Stimulated activated CD8-positive, alpha-beta memory T cell treated with anti-CD3 and anti-CD28 coated beads, Interleukin-15, amount 100 ng/mL, for 24 hours (primary cell): ENCODE measurements around the gene B4GAT1.
"Not testable (repeated sequence)": the region's sequence is repeated elsewhere in the genome, so short reads cannot be mapped to it uniquely, and the experiment has no call there.

Experiments used
- DNase-seq: peaks from one replicate; pipeline ENCODE4 v3.0.0-alpha.2; 2020; ENCODE audit warnings: low read depth

Gene B4GAT1

GRCh38 chr11:66347425-66348276, at the start of gene B4GAT1:
B4GAT1 (minus strand) TSS chr11:66347629; CDS start chr11:66347545, 84 bp downstream.
- DNase-seq: peak; percentile 62

- no peak for DNase-seq
These were observed 46.5 kb upstream of the B4GAT1 start for GRCh38 chr11:66393954-66394353.

DNA sequence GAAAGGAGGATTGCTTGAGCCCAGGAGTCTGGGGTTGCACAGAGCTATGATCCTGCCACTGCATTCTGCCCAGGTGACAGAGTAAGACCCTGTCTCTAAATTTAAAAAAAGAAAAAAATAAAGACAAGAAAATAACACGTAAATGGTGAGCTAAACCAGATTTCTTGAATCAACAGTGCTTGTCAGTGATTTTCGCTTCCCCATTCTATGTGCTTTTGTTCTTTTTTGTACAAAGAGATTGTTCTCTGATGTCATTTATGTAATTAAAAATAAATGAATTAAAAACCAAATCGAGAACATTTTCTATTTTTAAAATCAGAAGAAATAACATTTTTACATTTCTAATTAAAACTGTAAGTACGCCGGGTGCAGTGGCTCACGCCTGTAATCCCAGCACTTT, 43.9 kb upstream of the B4GAT1 start:
- no peak for DNase-seq

DNA sequence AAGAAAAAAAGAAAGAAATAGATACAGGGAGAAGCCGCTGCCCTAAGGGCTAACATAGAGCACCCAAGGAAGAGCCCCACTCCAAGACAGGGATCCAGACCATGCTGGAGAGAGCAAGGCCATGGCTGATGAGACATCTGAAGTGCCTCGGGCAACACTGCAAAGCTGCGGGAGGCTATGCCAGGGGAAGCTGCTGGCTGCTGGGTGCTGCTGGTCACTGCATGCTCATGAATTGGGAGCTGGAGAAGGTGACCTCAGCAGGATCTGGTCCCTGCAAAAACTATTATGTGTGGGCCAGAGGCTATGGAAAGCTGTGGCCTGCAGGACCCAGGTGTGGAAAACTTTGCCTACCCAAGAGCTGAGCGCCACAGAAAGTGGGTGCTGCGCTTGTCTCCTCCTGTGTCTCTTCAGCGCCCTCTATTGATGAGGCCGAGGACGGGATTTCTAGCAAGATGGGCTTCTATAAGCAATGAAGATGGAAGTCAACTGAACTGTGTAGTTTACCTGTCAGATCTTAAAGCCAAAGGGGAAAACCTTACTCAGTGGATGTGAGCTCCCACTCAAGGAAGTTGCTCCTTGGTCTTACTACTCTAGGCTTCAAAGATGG, 41.5 kb upstream of the B4GAT1 start:
- DNase-seq: no peak

- peak; percentile 67 for DNase-seq
These were observed 39.0 kb upstream of the B4GAT1 start for GRCh38 chr11:66386171-66387069.

GRCh38 chr11:66384316-66384715, 36.9 kb upstream of the B4GAT1 start:
- not testable (repeated sequence) for DNase-seq

- DNase-seq: not testable (repeated sequence)
These were observed 32.8 kb upstream of the B4GAT1 start for GRCh38 chr11:66380264-66380663.

DNA sequence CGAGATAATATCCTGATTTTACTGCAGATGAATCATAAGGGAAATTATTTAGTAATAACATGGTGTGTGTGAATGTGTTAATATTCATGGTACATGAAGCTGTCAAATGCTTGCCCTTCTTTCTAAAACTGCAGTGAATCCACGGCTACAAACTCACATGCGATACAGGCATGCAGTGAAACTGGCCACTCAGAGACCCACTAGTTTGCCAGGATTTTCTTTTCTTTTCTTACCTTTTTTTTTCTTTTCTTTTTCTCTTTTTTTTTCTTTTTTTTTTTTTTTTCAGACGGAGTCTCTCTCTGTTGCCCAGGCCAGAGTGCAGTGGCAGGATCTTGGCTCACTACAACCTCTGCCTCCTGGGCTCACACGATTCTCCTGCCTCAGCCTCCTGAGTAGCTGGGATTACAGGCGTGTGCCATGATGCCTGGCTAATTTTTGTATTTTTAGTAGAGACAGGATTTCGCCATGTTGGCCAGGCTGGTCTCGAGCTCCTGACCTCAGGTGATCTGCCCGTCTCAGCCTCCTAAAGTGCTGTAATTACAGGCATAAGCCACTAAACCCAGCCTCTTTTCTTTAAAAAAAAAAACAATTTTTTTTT, 26.4 kb upstream of the B4GAT1 start:
- not testable (repeated sequence) for DNase-seq

DNA sequence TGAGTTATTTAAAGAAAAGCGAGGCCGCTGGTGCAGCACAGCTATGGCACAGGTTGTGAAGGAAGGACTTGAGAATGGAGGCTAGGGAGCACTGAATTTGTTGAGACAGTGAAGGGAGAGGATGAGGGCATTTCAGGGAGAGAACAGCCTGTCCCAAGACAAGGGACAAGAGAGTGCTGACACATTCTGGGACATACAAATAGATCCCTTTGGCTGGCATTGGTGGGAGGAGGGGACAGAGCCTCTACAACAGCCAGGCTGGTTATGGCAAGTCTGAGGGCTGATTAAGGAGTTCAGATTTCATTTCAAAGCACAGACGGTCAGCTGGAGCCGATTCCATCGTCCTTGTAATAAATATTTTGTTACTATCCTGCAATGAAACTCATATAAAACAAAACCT, 25.8 kb upstream of the B4GAT1 start:
- no peak for DNase-seq

DNA sequence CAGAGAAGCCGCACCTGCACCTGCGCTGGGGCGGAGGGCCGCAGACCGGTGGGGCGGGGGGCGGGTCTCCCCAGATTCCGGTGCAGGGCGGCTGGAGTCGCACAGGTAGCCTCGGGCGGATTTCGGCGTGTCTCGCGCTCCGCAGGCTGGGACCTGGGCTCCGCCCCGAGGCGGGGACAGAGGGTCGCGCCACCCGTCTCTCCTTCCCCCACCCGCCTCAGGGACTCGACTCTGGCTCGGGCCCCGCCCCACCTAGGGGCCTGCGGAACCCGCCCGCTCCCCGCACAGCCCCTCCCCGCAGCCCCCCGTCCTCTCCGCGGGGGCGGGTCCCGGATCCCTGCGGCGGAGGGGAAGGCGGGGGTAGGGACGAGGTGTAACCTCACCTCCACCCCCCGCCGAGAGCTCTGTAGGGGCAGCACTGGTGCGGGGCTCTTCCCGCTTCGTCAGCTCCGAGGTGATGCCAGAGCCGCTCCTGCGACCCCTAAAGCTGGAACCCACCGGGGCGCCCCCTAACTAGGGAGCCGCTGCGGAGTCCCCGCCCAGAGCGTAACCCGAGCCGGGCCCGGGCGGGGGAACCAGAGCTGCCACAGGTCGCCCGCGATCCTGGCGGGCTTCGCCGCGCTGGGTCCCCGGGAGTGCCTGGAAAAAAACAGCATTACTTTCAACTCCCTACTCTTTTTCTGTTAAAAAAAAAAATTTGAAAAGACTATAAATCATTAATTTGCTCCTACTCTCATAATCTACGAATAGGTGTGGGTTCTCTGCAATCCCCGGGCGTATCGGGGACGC, 24.4 kb upstream of the B4GAT1 start, which contains the start of gene SLC29A2:
Gene SLC29A2 (minus strand): TSS at position 134 of the 789 bp plus-strand sequence. CDS start 169 bp downstream, outside the sequence.
- peak; percentile 51 for DNase-seq

DNA sequence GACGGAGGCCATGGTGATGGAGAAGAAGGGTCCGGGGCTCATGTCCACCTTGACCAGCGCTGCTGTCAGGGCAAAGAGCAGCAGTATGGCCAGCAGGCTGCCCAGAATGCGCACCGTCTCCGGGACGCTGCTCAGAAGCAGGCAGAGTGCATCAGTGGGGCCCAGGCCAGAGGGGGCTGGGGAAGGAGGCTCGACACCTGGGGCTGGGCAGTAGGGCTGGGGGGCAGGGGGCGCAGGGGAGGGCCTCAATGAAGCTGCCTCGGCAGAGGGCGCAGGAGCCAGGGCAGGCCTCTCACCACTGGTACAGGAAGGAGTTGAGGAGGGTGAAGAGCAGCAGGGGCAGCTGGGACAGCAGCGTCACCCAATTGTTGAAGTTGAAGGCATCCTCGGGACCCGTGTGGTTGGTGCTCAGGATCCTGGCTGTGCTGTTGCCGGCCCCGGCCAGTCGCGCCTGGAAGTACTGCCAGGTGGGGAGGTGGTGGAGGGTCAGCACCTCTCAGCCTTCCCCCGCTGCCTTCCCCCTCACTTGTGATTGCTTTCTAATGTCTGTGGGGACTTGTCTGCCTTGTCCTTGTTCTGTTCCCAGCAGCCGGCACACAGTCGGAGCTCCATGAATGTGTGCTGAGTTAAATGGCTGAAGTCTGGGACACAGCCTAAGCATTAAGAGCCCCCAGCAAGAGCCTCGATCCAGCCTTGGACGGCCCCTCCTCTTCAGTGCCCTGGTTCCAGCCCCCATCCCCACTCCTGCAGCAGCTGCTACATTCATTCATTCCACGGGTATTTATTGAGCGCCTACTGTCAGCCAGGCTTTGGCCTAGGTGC, 21.9 kb upstream of the B4GAT1 start:
- DNase-seq: no peak

DNA sequence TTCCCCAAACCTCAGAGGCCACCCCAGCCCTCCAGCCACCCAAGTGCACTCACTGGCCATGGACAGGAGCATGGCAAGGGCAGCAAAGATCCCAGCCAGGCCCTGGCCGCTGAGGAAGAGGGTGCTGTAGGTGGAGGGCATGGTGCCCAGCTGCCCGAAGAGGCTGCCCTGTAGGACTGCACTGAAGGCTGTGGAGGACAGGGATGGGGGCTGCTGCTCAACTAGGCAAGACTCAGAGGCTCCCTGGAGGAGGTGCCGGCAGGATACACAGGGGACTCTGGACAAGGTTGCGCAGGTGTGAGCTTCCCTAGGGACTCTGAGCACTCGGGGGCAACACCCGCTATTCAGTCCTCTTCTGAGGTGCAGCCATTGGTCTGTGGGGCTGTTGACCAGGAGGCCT, 21.1 kb upstream of the B4GAT1 start:
- DNase-seq: no peak

DNA sequence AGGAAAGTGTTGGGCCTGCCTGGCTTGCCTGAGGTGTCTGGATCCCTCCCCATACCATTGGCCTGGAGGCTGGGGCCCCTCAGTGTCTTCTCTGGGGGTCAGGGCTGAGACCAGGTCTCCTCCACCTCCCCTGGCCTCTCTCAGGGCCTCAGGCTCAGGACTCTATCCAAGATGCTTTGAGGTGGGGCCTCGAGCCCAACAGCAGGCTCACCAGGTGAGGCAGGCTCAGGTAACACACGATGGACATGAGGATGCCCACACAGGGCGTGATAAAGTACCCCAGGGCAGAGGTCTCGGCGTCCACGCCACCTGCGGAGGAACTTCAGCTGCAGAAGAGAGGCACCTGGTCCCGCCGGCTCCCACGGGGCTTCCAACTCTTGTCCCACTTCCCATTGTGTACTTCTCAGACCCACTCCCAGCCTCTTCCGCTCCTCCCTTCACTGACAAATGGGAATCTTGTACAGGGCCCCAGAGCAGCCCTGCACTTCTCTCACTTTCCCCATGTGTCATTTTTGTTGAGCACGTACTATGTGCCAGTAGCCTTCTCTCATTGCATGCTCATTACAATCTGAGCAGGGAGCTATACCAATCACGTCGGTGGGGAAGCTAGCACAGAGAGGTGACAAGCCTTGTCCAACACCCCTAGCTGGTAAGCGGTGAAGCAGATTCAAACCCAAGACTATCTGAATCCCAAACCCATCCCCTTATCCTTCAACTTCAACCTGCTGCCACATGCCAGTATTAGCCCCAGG, 20.3 kb upstream of the B4GAT1 start:
- DNase-seq: no peak

GRCh38 chr11:66366844-66367477, 19.5 kb upstream of the B4GAT1 start:
- no peak for DNase-seq

DNA sequence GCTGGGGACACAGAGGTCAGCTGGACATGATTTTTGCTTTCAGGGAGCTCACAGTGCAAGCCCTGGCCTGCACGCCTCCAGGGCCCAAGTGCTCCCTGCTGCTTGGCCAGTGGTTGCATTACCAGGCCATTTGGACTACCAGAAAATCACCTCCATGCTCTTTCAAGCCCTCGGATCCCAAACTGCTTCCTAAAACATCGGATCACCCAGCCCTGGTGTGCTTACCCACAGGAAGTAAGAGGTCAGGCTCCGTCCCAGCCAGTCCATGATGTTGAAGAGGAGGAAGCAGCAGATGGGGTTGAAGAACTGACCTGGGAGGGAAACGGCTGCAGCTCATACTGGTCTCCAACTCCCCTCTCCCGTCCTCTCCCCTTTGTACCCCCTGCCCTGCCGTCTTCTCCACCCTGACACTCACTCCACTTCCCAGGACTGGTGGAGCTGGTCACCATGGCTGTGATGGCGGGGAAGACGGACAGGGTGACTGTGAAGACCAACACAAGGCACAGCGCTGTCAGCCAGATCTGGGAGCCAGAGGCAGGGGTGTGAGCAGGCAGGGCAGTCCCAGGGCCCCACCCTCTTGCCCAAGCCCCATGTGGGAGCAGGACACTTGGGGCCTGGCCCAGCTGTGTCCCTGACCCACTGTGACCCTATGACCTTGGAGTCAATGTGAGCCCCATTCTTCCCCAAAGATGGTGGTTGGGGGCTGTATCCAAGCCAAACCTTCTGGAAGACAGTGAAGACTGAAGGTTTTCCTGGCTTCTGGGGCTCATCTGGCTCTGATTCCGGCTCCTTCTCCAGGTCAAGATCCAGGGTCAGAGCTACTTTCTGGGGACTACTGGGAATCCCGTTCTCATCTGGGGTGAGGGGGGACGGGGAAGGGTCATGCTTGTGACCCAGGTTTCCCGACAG, 18.5 kb upstream of the B4GAT1 start:
- no peak for DNase-seq

DNA sequence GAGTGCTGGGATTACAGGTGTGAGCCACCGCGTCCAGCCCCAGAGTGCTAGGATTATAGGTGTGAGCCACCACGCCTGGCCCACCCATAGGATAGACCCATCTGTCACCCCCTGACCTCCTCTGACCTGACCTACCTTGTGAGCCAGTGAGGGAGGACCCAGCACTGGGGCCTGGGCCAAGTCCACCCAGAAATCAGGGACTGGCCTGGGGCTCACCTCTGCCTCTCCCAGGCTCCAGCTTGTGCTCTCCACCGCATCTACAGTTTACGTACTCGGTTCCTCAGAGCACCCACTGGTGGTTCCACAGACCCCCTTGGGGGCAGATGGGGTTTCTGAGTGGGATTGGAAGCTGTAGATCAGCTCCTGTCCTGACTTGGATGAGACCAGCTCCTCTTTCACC, 17.7 kb upstream of the B4GAT1 start:
- no peak for DNase-seq

DNA sequence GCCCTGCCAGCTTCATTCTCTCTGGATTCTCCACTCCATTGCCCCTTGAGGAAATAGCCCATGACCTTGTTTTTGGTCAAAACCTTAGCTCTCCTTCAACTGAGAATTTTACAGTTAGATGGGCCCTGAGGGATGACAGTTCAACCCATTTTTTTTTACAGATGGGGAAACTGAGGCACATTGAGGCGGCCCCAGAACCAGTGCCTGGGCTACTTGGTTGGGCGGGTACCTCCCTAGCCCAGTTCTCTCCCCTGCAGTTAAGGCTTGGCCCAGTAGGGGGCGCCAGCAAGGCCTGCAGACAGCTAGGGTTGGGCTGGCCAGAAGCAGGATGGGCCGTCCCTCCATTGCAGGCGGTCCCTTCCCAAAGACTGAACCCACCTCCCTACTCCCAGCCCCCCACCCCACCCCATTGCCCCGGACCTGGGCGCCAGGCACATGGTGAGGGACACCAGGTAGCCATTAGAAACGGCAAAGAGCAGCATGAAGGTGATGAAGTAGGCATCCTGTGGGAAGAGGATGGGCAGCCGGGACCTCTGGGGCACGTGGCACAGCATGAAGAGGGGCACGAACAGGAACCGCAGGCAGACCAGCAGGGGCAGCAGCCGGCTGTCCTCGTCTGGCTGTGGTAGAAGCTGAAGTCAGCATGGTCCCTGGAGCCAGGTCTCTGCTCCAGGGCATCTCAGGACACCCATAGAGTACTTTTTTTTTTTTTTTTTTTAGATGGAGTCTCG, 16.5 kb upstream of the B4GAT1 start:
- DNase-seq: peak; percentile 72
